ENCODE measurements around the gene ANKRD28. TPM values are rescaled to one million over a fixed set of nuclear protein-coding genes. Genes with fewer than 3 reads are reported as not detected.

ANKRD28 gene
- total and polyA plus RNA-seq, 2 of the 13 experiments (the other 11 are each of a cell fraction or from before 2014, with no cell fraction given), result 21.0 to 28.9 TPM

- BruUV-seq (replicated peaks), result no TSS peak
- H3K9me3 ChIP-seq (ENCODE audit: low read length), result no peaks in the 10 kb centered on the region
- H3K4me3 ChIP-seq (replicated peaks in 1 of 3; ENCODE audit: insufficient read depth in 1 of 3, low read depth in 2 of 3, low read length in 3 of 3), result no peak overlapping the region
- H3K9ac ChIP-seq (ENCODE audit: insufficient read depth, low read depth, low read length), result no peak overlapping the region
- ChIA-PET POLR2A (no interaction called here), CTCF (ENCODE audit: low intra/inter-chr PET ratio, low total read pairs) (no interaction called here)
- no peak overlapping the region for H2AFZ ChIP-seq (ENCODE audit: low read length)
- ATAC-seq, result no peak
- WGBS (ENCODE audit: low lambda C conversion rate), result 91% methylated on average over 7 of the region's 7 CpGs
- H3K27ac ChIP-seq (ENCODE audit: extremely low read length, insufficient read depth, low read length), result no peak overlapping the region
- no peaks in the 10 kb centered on the region for H3K4me1 ChIP-seq (ENCODE audit: insufficient read depth, low read length)
- in situ Hi-C loops (cut with HindIII; ENCODE audit: extremely low pct_ligation_motif_present, low pct_unique_long_range_greater_than_20kb), result loop anchor here (25.0 kb wide), 1 partner anchor 600 kb away; no protein-coding TSS in a partner anchor
- no peak for TF ChIP-seq CEBPG (CRISPR knock-in tag; IDR thresholded peaks at IDR 0.05)
- TF ChIP-seq SMAD3 (CRISPR knock-in tag; IDR thresholded peaks at IDR 0.05), result no peak
- no peak for TF ChIP-seq ZNF709 (CRISPR knock-in tag; IDR thresholded peaks at IDR 0.05)
- TF ChIP-seq ZNF720 (CRISPR knock-in tag; IDR thresholded peaks at IDR 0.05), result no peak
- no peak for TF ChIP-seq ZBTB7B (CRISPR knock-in tag; IDR thresholded peaks at IDR 0.05)
- no peak for TF ChIP-seq DR1 (CRISPR knock-in tag; IDR thresholded peaks at IDR 0.05)
- no peak for TF ChIP-seq YY1 (IDR thresholded peaks at IDR 0.05; ENCODE audit: insufficient read depth, insufficient replicate concordance, low read depth, low read length)
- no peak for TF ChIP-seq ZNF841 (CRISPR knock-in tag; IDR thresholded peaks at IDR 0.05; ENCODE audit: borderline replicate concordance)
- TF ChIP-seq KDM2A (CRISPR knock-in tag; IDR thresholded peaks at IDR 0.05; ENCODE audit: borderline replicate concordance, low read depth), result no peak
- no peak for TF ChIP-seq FOXK1 (CRISPR knock-in tag; IDR thresholded peaks at IDR 0.05; ENCODE audit: borderline replicate concordance, low read depth)
- TF ChIP-seq MAZ (IDR thresholded peaks at IDR 0.05; ENCODE audit: borderline replicate concordance, low read depth, low read length), result no peak
- TF ChIP-seq MAZ (CRISPR knock-in tag; IDR thresholded peaks at IDR 0.05; ENCODE audit: low read depth), result no peak
- no peak for TF ChIP-seq NR1H2 (CRISPR knock-in tag; IDR thresholded peaks at IDR 0.05; ENCODE audit: borderline replicate concordance, low read depth)
- DNase-seq (ENCODE audit: low spot score), result no peak
- H3K27me3 ChIP-seq (ENCODE audit: control insufficient read depth in 1 of 2, insufficient read depth in 2 of 2, low read length in 2 of 2), result no peaks in the 10 kb centered on the region
- no peaks in the 10 kb centered on the region for H3K79me2 ChIP-seq (ENCODE audit: insufficient read depth, low read length)
- no peaks in the 10 kb centered on the region for H3K36me3 ChIP-seq (replicated peaks in 1 of 2; ENCODE audit: control insufficient read depth in 1 of 2, insufficient read depth in 2 of 2, low read length in 2 of 2)
- H4K20me1 ChIP-seq (ENCODE audit: insufficient read depth, low read length), result no peaks in the 10 kb centered on the region
- H3K4me2 ChIP-seq (ENCODE audit: low read depth, low read length), result no peak overlapping the region
- intact Hi-C loops (cut with micrococcal nuclease; ENCODE audit: unreplicated experiment), result no loop called here
- FAIRE-seq, result no peak
Measured at GRCh38 chr3:15637131-15637951, 160.4 kb downstream of the ANKRD28 start.

All from HepG2 (cell line).